GDM1 (cell line): Measurements from ENCODE around the gene GLCE.
"Not testable (repeated sequence)": the region's sequence is repeated elsewhere in the genome, so short reads cannot be mapped to it uniquely, and the experiment has no call there.

Experiments used
- DNase-seq: peaks from one replicate; lab custom pipeline; 2025; lab: John Stamatoyannopoulos, UW

Gene GLCE

GRCh38 chr15:69159805-69160140, 662 bp upstream of the GLCE start:
- DNase-seq, result no peak

GRCh38 chr15:69161079-69161877, 843 bp downstream of the GLCE start:
- DNase-seq, result no peak

- no peak for DNase-seq
These were observed 1.4 kb downstream of the GLCE start for GRCh38 chr15:69161878-69162213.

- DNase-seq, result no peak
These were observed 2.8 kb downstream of the GLCE start for GRCh38 chr15:69163141-69163669.

GRCh38 chr15:69164807-69165636, 4.6 kb downstream of the GLCE start:
- DNase-seq, result no peak

GRCh38 chr15:69165637-69166025, 5.2 kb downstream of the GLCE start:
- no peak for DNase-seq

GRCh38 chr15:69167218-69167846, 6.9 kb downstream of the GLCE start:
- DNase-seq, result no peak

- DNase-seq, result not testable (repeated sequence)
These were observed 7.9 kb downstream of the GLCE start for GRCh38 chr15:69168361-69168760.

GRCh38 chr15:69169540-69169939, 9.1 kb downstream of the GLCE start:
- not testable (repeated sequence) for DNase-seq

GRCh38 chr15:69170597-69170996, 10.2 kb downstream of the GLCE start:
- DNase-seq, result no peak

GRCh38 chr15:69172847-69173246, 12.4 kb downstream of the GLCE start:
- DNase-seq, result no peak

- no peak for DNase-seq
These were observed 15.1 kb downstream of the GLCE start for GRCh38 chr15:69175536-69175935.

GRCh38 chr15:69181424-69181823, 21.0 kb downstream of the GLCE start:
- DNase-seq, result no peak

GRCh38 chr15:69185216-69185615, 24.8 kb downstream of the GLCE start:
- DNase-seq, result no peak

- DNase-seq, result no peak
These were observed 25.3 kb downstream of the GLCE start for GRCh38 chr15:69185706-69186105.

GRCh38 chr15:69189157-69189556, 28.7 kb downstream of the GLCE start:
- DNase-seq, result no peak

GRCh38 chr15:69190091-69190490, 29.7 kb downstream of the GLCE start:
- DNase-seq, result no peak

- no peak for DNase-seq
These were observed 30.1 kb downstream of the GLCE start for GRCh38 chr15:69190504-69190903.

- DNase-seq, result no peak
These were observed 33.8 kb downstream of the GLCE start for GRCh38 chr15:69194025-69194827.

- DNase-seq, result no peak
These were observed 34.4 kb downstream of the GLCE start for GRCh38 chr15:69194854-69195253.

GRCh38 chr15:69200832-69201745, 40.7 kb downstream of the GLCE start:
- no peak for DNase-seq
